ENCODE results near the gene TOMM20. TPM values are rescaled to one million over a fixed set of nuclear protein-coding genes. Genes with fewer than 3 reads are reported as not detected.
"Not testable (repeated sequence)": the region's sequence is repeated elsewhere in the genome, so short reads cannot be mapped to it uniquely, and the experiment has no call there.

TOMM20 gene
- total RNA-seq, 2 donors from 2014 or later, result 54.7 to 75.2 TPM

DNA sequence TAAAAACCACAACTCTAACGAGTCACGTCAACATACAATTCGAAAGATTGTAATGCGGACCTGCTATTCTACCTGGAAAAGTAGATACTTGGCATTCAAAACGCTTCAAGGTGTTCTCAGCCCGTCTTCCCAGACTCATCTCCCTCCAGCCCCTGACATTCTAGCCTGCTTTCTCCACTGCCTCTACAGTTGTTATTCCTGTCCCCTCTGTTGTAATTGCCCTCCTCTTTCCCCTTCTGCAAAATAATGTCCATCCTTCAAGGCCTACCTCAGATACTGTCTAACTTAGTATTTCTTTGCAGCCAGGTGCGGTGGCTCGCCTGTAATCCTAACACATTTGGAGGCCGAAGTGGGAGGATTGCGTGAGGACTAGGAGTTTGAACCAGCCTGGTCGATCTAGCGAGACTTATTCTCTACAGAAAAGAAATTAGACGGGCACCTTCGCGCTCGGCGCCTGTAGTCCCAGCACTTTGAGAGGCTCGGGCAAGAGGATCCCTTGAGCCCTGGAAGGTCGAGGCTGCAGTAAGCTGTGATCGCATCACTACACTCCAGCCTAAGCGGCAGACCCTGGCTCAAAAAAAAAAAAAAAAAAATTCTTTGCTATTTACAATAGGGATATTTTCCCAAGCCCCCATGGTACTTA is 33.2 kb upstream of the TOMM20 start:
- DNase-seq (no peak), ATAC-seq (peak; percentile 9)
- Histone ChIP-seq H3K36me3 (replicated peaks in 1 of 2; ENCODE audit: insufficient read depth in 1 of 2, low read depth in 2 of 2) (peaks cover 0 to 3% of the 10 kb centered on the region in 2 donors), H3K4me3 (peak overlapping the region in 1 of 2 donors; percentile 12), H3K27ac (peak overlapping the region; percentile 83 to 93 (median 90)), H3K4me1 (peaks cover 8% of the 10 kb centered on the region), H3K9me3 (peaks cover 0 to 3% (median 0%) of the 10 kb centered on the region in 3 donors), H3K27me3 (no peaks in the 10 kb centered on the region)
- no peak for TF ChIP-seq CTCF (IDR thresholded peaks at IDR 0.05)
- TF ChIP-seq POLR2A (IDR thresholded peaks at IDR 0.05), result no peak
- intact Hi-C loops (cut with DNase I), result no loop called here
- WGBS, 2 donors, result 56 to 59% methylated on average over 21 of the region's 21 CpGs

GRCh38 chr1:235160957-235161684 is 32.5 kb upstream of the TOMM20 start, which contains the start of gene RBM34:
Gene RBM34, minus strand, starts transcription at chr1:235161250. Its CDS starts 24 bp downstream, at chr1:235161226.
- Histone ChIP-seq H3K27me3 (no peaks in the 10 kb centered on the region), H3K27ac (peak within 1 kb of the TSS; percentile 83 to 93 (median 90)), H3K4me3 (peak within 1 kb of the TSS; percentile 12 to 82), H3K4me1 (peaks cover 8% of the 10 kb centered on the region), H3K9me3 (peaks cover 0 to 3% (median 0%) of the 10 kb centered on the region in 3 donors), H3K36me3 (replicated peaks in 1 of 2; ENCODE audit: insufficient read depth in 1 of 2, low read depth in 2 of 2) (peaks cover 0 to 3% of the 10 kb centered on the region in 2 donors)
- TF ChIP-seq CTCF (IDR thresholded peaks at IDR 0.05), result peak in 5 of 7 experiments; percentile 18 to 59 (median 50)
- TF ChIP-seq POLR2A (IDR thresholded peaks at IDR 0.05), result peak; percentile 82 to 97 (median 96)
- peak; percentile 98 for ATAC-seq
- peak; percentile 92 to 93 (median 92) for DNase-seq
- WGBS, 2 donors, result 0 to 1% methylated on average over 14 to 52 of the region's 52 CpGs
- intact Hi-C loops (cut with DNase I), result no loop called here

DNA sequence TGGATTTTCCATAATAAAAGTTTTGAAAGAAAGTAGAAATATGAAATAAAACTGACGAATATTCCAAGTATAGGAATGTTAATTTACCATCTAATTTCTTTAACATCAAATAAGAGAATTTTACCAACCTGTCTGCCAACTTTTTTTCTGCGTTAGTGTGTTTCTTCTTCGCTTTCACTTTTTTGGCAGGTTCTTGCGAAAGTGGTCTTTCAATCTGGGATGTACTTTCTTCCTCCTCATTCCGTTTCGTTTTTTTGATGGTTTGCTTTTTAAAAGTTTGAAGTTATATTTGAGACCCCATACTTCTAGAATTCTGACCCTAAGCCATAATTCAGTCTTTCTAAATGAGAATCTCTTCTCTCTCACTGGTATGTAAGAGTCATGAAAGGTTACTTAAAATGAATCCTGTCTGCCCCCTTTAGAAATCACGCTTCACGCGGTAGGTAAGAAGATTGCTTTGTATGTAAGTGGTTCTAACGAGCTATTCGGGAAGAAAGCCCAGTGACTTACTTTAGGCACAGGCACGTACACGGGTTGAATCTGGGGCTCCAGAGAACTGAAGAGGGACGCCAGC is 31.8 kb upstream of the TOMM20 start:
- Histone ChIP-seq H3K27me3 (no peaks in the 10 kb centered on the region), H3K9me3 (peaks cover 0 to 3% (median 0%) of the 10 kb centered on the region in 3 donors), H3K4me3 (peak overlapping the region; percentile 12 to 82), H3K27ac (peak overlapping the region; percentile 83 to 93 (median 90)), H3K4me1 (peaks cover 8% of the 10 kb centered on the region), H3K36me3 (replicated peaks in 1 of 2; ENCODE audit: insufficient read depth in 1 of 2, low read depth in 2 of 2) (peaks cover 0 to 3% of the 10 kb centered on the region in 2 donors)
- ATAC-seq (peak; percentile 21), DNase-seq (no peak)
- intact Hi-C loops (cut with DNase I), result no loop called here
- 6% methylated on average over 14 of the region's 14 CpGs for WGBS, 2 donors
- TF ChIP-seq CTCF (IDR thresholded peaks at IDR 0.05) (peak in 1 of 7 experiments; percentile 12), POLR2A (IDR thresholded peaks at IDR 0.05) (no peak)

DNA sequence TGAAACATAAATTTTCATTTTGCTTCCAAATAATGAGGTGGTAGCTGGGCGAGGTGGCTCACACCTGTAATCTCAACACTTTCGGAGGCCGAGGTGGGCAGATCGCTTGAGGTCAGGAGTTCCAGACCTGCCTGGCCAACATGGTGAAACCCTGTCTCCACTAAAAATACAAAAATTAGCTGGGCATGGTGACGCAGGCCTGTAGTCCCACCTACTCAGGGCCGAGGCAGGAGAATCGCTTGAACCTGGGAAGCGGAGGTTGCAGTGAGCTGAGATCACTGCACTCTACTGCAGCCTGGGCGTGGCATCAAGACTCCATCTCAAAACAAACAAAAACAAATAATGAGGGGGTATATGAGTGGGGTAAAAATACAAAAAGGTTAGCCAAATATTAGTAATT is 31.3 kb upstream of the TOMM20 start:
- H3K27ac ChIP-seq; DNase-seq; H3K9me3 ChIP-seq; intact Hi-C loops (cut with DNase I); H3K27me3 ChIP-seq; H3K36me3 ChIP-seq (replicated peaks in 1 of 2; ENCODE audit: insufficient read depth in 1 of 2, low read depth in 2 of 2); H3K4me3 ChIP-seq; H3K4me1 ChIP-seq; ATAC-seq: not testable (repeated sequence)
- WGBS, 2 donors, result 82 to 90% methylated on average over 9 of the region's 9 CpGs

- H3K4me3 ChIP-seq; H3K9me3 ChIP-seq; H3K4me1 ChIP-seq; H3K36me3 ChIP-seq (replicated peaks in 1 of 2; ENCODE audit: insufficient read depth in 1 of 2, low read depth in 2 of 2); ATAC-seq; intact Hi-C loops (cut with DNase I); DNase-seq; H3K27me3 ChIP-seq; H3K27ac ChIP-seq: not testable (repeated sequence)
- 92 to 94% methylated on average over 9 of the region's 9 CpGs for WGBS, 2 donors
Measured at GRCh38 chr1:235159284-235159683, 30.6 kb upstream of the TOMM20 start.

Measured in body of pancreas (tissue), 4 donors.